Breast epithelium (tissue), 3 donors: ENCODE measurements around the gene TBC1D10A.

Experiments used
- POLR2A ChIP-seq: fragments of 450-650 bp; IDR thresholded peaks from one replicate; pipeline ENCODE4 v1.6.1; 2016; ENCODE audit warnings: antibody characterized with exemption, mild to moderate bottlenecking, moderate library complexity
- POLR2AphosphoS5 ChIP-seq, 3 donors: sonication (generic); formaldehyde crosslinking; IDR thresholded peaks; one replicate each; pipeline ENCODE4 v1.6.1; 2017; ENCODE audit warnings: antibody characterized with exemption in 3 of 3
- TF ChIP-seq, protein P1 (sequence below), 3 donors: fragments of 450-650 bp; IDR thresholded peaks; one replicate each; pipeline ENCODE4 v1.5.1; 2016 to 2017; ENCODE audit warnings: antibody characterized with exemption in 3 of 3, mild to moderate bottlenecking in 3 of 3, moderate library complexity in 3 of 3

DNA sequence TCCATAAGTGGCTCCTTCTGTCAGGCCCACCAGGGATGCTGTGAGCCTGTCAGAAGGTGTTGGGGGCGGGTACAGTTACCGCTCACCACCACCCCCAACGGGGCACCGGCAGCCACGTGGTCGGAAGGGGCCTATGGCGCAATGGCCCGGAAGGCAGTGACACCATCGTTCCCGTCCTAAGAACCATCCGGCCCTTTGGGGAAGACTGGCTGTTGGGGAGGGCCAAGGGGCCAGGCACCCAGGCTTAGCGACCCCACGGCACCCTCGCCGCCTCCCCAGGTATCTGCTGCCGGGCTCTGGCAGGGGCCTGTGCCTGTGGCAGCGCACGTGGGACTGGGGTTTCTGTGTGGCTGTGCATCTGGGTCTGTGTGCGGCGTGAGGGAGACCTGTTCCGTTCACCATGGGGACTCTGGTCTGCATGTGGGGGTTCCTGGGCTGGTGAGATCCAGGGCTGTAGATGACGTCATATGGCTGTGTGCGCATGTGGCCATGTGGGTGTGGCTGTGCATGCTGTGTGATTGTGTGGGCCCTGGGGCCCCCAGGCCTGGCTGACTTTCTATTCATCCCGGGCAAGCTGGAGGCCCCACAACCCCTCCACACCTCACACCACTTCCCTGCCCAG lies 60.8 kb downstream of the TBC1D10A start:
- TF ChIP-seq, protein P1, sequence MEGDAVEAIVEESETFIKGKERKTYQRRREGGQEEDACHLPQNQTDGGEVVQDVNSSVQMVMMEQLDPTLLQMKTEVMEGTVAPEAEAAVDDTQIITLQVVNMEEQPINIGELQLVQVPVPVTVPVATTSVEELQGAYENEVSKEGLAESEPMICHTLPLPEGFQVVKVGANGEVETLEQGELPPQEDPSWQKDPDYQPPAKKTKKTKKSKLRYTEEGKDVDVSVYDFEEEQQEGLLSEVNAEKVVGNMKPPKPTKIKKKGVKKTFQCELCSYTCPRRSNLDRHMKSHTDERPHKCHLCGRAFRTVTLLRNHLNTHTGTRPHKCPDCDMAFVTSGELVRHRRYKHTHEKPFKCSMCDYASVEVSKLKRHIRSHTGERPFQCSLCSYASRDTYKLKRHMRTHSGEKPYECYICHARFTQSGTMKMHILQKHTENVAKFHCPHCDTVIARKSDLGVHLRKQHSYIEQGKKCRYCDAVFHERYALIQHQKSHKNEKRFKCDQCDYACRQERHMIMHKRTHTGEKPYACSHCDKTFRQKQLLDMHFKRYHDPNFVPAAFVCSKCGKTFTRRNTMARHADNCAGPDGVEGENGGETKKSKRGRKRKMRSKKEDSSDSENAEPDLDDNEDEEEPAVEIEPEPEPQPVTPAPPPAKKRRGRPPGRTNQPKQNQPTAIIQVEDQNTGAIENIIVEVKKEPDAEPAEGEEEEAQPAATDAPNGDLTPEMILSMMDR (IDR thresholded peaks at IDR 0.05), result no peak
- no peak for TF ChIP-seq POLR2A
- TF ChIP-seq POLR2AphosphoS5 (IDR thresholded peaks at IDR 0.05), result peak in 1 of 3 donors; percentile 13
